ENCODE results near the gene HMBS.

DNA sequence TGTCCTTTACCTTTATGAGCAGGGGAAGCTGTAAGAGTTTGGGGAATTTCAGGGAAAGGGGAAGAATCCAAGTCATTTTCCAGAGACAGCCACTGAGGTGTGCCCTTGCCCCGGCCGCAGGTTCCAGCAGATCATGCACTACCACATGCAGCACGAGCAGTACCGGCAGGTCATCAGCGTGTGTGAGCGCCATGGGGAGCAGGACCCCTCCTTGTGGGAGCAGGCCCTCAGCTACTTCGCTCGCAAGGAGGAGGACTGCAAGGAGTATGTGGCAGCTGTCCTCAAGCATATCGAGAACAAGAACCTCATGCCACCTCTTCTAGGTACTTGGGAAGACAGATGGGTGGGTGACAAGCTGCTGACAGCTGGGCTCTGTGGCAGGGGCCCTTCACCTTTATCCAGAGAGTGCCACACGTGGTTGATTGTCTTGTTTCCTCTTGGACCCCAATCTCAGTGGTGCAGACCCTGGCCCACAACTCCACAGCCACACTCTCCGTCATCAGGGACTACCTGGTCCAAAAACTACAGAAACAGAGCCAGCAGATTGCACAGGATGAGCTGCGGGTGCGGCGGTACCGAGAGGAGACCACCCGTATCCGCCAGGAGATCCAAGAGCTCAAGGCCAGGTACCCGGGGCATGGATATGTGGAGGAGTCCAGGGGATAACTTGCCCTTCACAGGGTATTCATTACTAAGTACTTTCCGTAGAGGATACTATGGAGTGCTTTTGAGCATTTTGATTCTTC, 5.8 kb upstream of the HMBS start:
- no peak for TF ChIP-seq SUZ12 (IDR thresholded peaks at IDR 0.05; ENCODE audit: extremely low read depth, insufficient read depth, insufficient read length)
- TF ChIP-seq ZNF274 (IDR thresholded peaks at IDR 0.05; ENCODE audit: low read depth, low read length), result no peak
